G401 (cell line): Measurements from ENCODE around the gene PLEKHF1. TPM values are rescaled to one million over a fixed set of nuclear protein-coding genes. Genes with fewer than 3 reads are reported as not detected.
A peak's percentile ranks its signal among the peaks of the same experiment; 100 is the strongest.
"Not testable (repeated sequence)": the region's sequence is repeated elsewhere in the genome, so short reads cannot be mapped to it uniquely, and the experiment has no call there.

Source experiments
- DNase-seq: peaks from one replicate; pipeline ENCODE4 v3.0.0-alpha.2; 2015; ENCODE audit warnings: low spot score
- in situ Hi-C: cut with HindIII; loops from 2 replicates; pipeline ENCODE4 v1.10.0; 2016; ENCODE audit warnings: low sequenced_read_pairs, mixed read lengths
- total RNA-seq: library from RNA; depleted of rRNA; stranded (reverse); fragments of >200 nt; shearing (Covaris generic); gene quantifications from 2 replicates; pipeline ENCODE4 v1.2.3, GENCODE V29; 2014

PLEKHF1 gene
- total RNA-seq, 1 experiment from 2014 or later, result 26.3 TPM

- no peak for DNase-seq
- in situ Hi-C loops, result no loop called here
Measured at GRCh38 chr19:29690842-29691241, 25.6 kb downstream of the PLEKHF1 start.

GRCh38 chr19:29694161-29694560, 28.9 kb downstream of the PLEKHF1 start:
- no peak for DNase-seq

GRCh38 chr19:29694669-29695627, 29.7 kb downstream of the PLEKHF1 start:
- in situ Hi-C loops, result no loop called here
- peak; percentile 97 for DNase-seq

More at GRCh38 chr19:29694161-29694560, 28.9 kb downstream of the PLEKHF1 start:
- in situ Hi-C loops, result no loop called here

DNA sequence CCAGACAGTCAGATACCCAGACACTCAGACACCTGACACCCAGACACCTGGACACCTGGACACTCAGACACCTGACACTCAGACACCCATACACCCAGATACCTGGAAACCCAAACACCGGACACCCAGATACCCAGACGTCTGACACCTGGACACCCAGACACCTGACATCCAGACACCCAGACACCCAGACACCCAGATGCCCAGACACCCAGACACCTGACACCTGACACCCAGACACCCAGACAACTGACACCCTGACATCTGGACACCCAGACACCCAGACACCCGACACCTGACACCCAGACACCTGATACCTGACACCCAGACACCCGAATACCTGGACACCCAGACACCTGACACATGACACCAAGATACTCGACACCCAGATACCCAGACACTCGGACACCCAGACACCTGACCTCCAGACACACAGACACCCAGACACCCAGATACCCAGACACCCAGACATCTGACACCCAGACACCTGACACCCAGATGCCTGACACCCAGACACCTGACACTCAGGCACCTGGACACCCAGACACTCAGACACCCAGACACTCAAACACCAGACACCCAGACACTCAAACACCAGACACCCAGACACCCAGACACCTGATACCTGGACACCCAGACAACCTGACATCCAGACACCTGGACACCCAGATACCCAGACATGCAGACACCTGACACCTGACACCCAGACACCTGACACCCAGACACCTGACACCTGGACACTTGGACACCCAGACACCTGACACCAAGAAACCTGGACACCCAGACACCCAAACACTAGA, 30.7 kb downstream of the PLEKHF1 start:
- DNase-seq, result no peak
- in situ Hi-C loops, result no loop called here

DNA sequence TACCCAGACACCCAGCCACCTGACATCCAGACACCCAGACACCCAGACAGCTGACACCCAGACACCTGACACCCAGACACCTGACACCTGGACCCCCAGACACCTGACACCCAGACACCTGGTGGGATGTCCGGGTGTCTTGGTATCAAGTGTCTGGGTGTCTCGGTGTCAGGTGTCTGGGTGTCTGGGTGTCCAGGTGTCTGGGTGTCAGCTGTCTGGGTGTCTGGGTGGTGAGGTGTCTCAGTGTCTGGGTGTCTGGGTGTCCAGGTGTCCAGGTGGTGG, 31.2 kb downstream of the PLEKHF1 start:
- in situ Hi-C loops, result no loop called here
- DNase-seq, result no peak

DNA sequence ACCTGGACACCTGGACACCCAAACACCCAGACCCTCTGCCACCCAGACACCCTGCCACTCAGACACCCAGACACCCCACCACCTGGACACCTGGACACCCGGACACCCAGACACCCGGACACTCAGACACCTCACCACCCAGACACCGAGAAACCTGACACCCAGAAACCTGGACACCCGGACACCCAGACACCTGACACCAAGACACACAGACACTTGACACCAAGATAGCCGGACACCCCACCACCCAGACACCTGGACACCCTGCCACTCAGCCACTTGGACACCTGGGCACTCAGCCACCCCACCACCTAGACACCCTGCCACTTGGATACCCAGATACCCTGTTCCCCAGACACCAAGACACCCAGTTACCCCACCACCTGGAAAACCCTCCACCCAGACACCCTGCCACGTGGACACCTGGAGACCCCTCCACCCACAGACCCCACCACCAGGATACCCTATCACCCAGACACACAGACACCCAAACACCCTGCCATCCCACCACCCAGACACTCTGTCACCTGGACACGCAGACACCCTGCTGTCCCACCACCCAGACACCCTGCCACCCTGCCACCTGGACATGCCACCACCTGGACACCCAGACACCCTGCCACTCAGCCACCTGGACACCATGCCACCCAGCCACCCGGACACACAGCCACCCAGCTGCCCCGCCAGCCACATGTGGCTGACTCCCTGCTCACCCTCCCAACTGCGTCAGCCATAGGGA, 32.4 kb downstream of the PLEKHF1 start:
- no peak for DNase-seq
- in situ Hi-C loops, result no loop called here

- in situ Hi-C loops, result no loop called here
- DNase-seq, result no peak
Measured at GRCh38 chr19:29699861-29700260, 34.6 kb downstream of the PLEKHF1 start.

DNA sequence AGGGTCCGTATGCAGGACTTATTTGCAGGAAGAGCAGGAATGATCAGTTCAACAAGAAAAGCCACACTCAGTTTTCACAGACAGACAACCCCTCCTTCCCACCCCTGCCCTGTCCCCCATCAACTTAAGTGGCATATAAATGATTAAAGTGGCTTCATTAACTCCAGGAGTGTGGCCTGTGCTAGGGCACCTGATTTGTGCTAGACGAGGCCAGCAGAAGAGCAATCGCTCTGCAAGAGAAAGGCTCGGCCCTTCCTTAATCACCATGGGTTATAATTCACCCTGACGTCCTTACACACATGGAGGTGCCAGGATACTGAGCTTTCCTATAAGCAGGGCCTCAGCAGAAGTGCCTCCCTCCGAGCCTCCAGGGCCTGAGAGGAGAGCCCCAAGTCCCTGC, 35.2 kb downstream of the PLEKHF1 start:
- no peak for DNase-seq
- in situ Hi-C loops, result no loop called here

DNA sequence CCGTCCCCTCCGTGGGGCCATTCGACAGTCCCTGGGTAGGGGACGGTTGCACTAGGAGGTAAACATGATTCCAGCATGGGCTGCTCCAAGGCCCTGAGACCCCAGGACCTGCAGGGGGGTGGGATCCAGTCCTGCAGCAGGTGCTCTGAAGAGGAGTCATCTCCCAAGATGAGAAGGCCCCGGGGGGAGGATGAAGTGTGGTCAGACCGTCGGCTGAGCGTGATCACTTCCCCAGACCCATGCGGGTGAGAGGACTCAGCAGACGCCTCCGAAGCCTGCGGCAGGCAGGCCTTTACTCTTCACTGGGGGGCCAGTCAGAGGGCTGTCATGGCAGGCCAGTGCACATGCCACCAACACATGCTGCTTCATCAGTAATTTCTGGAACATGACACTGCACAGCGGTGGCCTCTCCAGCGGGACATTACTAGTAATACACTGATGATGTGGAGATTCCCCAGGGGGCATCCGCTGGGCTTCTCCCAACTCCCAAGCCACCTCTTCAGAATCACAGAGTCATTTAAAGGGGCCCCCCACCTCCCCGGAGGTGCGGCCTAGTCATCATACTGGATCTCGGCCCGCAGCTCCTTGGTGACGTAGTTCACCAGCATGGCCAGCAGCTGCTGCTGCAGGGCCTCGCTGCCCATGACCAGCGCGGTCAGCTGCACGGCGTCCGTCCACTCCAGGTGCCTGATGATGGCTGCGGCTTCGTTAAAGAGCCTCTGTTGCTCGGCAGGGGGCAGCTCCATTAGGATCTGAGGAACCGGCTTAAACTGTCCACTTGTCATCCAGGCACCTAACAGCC, 37.1 kb downstream of the PLEKHF1 start:
- in situ Hi-C loops, result no loop called here
- DNase-seq, result no peak

- in situ Hi-C loops, result no loop called here
- no peak for DNase-seq
Measured at GRCh38 chr19:29702963-29703320, 37.7 kb downstream of the PLEKHF1 start.

GRCh38 chr19:29704562-29705558, 39.6 kb downstream of the PLEKHF1 start:
- in situ Hi-C loops, result no loop called here
- no peak for DNase-seq

DNA sequence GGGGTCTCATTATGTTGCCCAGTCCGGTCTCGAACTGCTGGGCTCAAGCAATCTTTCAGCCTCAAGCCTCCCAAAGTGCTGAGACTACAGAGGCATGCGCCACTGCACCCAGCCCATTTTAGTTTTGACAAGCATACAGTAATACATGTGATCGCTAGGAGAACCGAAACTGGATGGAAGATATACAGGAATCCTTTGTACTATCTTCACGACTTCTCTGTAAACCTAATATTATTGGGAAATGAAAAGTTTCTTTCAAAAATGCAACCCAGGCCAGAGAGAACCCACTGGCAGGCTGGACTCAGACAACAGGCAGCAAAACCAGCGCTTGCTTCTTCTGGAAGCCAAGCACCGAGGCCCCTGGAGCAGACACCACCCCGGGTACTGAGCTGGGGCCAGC, 40.4 kb downstream of the PLEKHF1 start:
- DNase-seq, result no peak
- in situ Hi-C loops, result no loop called here

GRCh38 chr19:29706635-29707034, 41.4 kb downstream of the PLEKHF1 start:
- no peak for DNase-seq
- in situ Hi-C loops, result no loop called here

GRCh38 chr19:29708554-29709439, 43.5 kb downstream of the PLEKHF1 start:
- in situ Hi-C loops, result no loop called here
- DNase-seq, result no peak

DNA sequence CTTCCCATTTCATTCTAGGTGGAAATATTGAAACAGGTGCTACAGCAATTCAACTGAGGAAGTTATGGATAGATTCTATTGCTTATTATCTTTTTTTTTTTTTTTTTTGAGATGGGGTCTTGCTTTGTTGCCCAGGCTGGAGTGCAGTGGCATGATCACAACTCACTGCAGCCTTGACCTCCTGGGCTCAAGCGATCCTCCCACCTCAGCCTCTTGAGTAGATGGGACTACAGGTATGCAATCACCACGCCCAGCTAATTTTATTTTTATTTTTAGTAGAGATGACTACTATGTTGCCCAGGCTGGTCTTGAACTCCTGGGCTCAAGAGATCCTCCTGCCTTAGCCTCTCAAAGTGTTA, 44.2 kb downstream of the PLEKHF1 start:
- in situ Hi-C loops, DNase-seq: not testable (repeated sequence)

- no peak for DNase-seq
- in situ Hi-C loops, result no loop called here
Measured at GRCh38 chr19:29711584-29712132, 46.4 kb downstream of the PLEKHF1 start.
